ENCODE data around the gene COL27A1. TPM values are rescaled to one million over a fixed set of nuclear protein-coding genes. Genes with fewer than 3 reads are reported as not detected.

COL27A1 gene
- total RNA-seq, 1 donor from 2014 or later = 48.5 TPM

DNA sequence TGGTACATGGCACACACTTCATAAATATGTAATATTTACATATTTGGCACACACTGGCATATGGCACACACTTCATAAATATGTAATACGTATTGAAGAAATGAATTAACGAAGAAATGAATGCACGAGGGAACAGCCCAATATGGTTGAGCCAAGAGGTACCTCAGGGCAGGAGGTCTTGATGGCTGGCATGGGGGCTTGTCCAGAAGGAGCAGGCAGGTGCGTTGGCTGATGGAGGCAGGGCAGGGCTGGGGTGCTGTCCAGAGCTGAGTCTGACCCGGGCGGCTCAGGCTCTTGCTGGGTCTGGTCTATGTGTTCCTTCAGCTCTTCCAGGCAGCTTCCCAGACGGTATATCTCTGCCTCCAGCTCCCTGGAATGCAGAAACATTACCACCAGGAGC lies 206.2 kb downstream of the COL27A1 start:
- peaks cover 49% of the 10 kb centered on the region for H3K36me3 Mint-ChIP-seq (ENCODE audit: low read depth)
- H3K4me1 Mint-ChIP-seq (ENCODE audit: low read depth) = peaks cover 15% of the 10 kb centered on the region
- H3K27ac Mint-ChIP-seq (ENCODE audit: unreplicated experiment) = no peak overlapping the region
- peak; percentile 77 for DNase-seq (ENCODE audit: low spot score)
- H3K9me3 Mint-ChIP-seq (ENCODE audit: low read depth) = no peaks in the 10 kb centered on the region
- H3K4me3 Mint-ChIP-seq (ENCODE audit: unreplicated experiment) = no peak overlapping the region
- TF ChIP-seq, protein P1, sequence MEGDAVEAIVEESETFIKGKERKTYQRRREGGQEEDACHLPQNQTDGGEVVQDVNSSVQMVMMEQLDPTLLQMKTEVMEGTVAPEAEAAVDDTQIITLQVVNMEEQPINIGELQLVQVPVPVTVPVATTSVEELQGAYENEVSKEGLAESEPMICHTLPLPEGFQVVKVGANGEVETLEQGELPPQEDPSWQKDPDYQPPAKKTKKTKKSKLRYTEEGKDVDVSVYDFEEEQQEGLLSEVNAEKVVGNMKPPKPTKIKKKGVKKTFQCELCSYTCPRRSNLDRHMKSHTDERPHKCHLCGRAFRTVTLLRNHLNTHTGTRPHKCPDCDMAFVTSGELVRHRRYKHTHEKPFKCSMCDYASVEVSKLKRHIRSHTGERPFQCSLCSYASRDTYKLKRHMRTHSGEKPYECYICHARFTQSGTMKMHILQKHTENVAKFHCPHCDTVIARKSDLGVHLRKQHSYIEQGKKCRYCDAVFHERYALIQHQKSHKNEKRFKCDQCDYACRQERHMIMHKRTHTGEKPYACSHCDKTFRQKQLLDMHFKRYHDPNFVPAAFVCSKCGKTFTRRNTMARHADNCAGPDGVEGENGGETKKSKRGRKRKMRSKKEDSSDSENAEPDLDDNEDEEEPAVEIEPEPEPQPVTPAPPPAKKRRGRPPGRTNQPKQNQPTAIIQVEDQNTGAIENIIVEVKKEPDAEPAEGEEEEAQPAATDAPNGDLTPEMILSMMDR (IDR thresholded peaks at IDR 0.05) = no peak
- no peaks in the 10 kb centered on the region for H3K27me3 Mint-ChIP-seq (ENCODE audit: low read depth)

Small RNA genes lying within 50 kb of the gene (microRNA-seq; reads per million reads assigned to microRNA genes)
- gene MIR455 (ENCODE audit: borderline number of aligned reads) = 3,521 reads per million, percentile 88 among the genes with 10 or more reads in this experiment

Other genes with a start within 250 kb of the COL27A1 start
- gene AMBP, start 77.2 kb upstream of the COL27A1 start, total RNA-seq = not detected in 3 replicates
- 0.39 to 1.4 TPM (median 0.70 TPM) in 3 replicates for gene KIF12, start 56.2 kb upstream of the COL27A1 start, total RNA-seq
- not detected in 3 replicates for gene ORM1, start 167.6 kb downstream of the COL27A1 start, total RNA-seq
- not detected in 3 replicates for gene ORM2, start 174.3 kb downstream of the COL27A1 start, total RNA-seq
- gene AKNA, start 232.4 kb downstream of the COL27A1 start, total RNA-seq = 19.1 to 43.1 TPM (median 43.0 TPM) in 3 replicates

Measured in chondrocyte (in vitro differentiated cells).